Measurements from ENCODE around the gene WARS2. TPM values are rescaled to one million over a fixed set of nuclear protein-coding genes. Genes with fewer than 3 reads are reported as not detected.

The WARS2 gene
- total and polyA plus RNA-seq, 2 donors from 2014 or later: 13.9 to 14.8 TPM

- TF ChIP-seq CTCF (IDR thresholded peaks at IDR 0.05; ENCODE audit: borderline replicate concordance, extremely low read depth, insufficient read depth): no peak
- intact Hi-C loops (cut with DNase I): no loop called here
- Histone ChIP-seq H3K27me3 (ENCODE audit: control insufficient read depth, insufficient read depth, low read length) (no peaks in the 10 kb centered on the region), H3K9me3 (ENCODE audit: control insufficient read depth in 2 of 3, insufficient read depth in 1 of 3, low read length in 3 of 3) (no peaks in the 10 kb centered on the region), H3K36me3 (ENCODE audit: control insufficient read depth in 2 of 3, insufficient read depth in 3 of 3, low read length in 3 of 3) (no peaks in the 10 kb centered on the region), H3K4me1 (ENCODE audit: control insufficient read depth in 2 of 3, insufficient read depth in 2 of 3, low read depth in 1 of 3, low read length in 3 of 3) (peaks cover 0 to 7% (median 2%) of the 10 kb centered on the region in 3 donors), H3K27ac (ENCODE audit: low read depth in 2 of 2, low read length in 2 of 2) (no peak overlapping the region), H3K4me3 (ENCODE audit: low read length in 3 of 3) (no peak overlapping the region), H3K9ac (ENCODE audit: low read length in 3 of 3) (no peak overlapping the region)
- no peak for FAIRE-seq
- DNase-seq: no peak
Measured at GRCh38 chr1:119048624-119049404, 91.6 kb downstream of the WARS2 start.

- Histone ChIP-seq H3K4me3 (ENCODE audit: low read length in 3 of 3) (no peak overlapping the region), H3K9me3 (ENCODE audit: control insufficient read depth in 2 of 3, insufficient read depth in 1 of 3, low read length in 3 of 3) (no peaks in the 10 kb centered on the region), H3K9ac (ENCODE audit: low read length in 3 of 3) (no peak overlapping the region), H3K27me3 (ENCODE audit: control insufficient read depth, insufficient read depth, low read length) (no peaks in the 10 kb centered on the region), H3K27ac (ENCODE audit: low read depth in 2 of 2, low read length in 2 of 2) (no peak overlapping the region), H3K4me1 (ENCODE audit: control insufficient read depth in 2 of 3, insufficient read depth in 2 of 3, low read depth in 1 of 3, low read length in 3 of 3) (peaks cover 0 to 7% (median 2%) of the 10 kb centered on the region in 3 donors), H3K36me3 (ENCODE audit: control insufficient read depth in 2 of 3, insufficient read depth in 3 of 3, low read length in 3 of 3) (no peaks in the 10 kb centered on the region)
- DNase-seq: peak in 1 of 5 donors; percentile 0
- no peak for TF ChIP-seq CTCF (IDR thresholded peaks at IDR 0.05; ENCODE audit: borderline replicate concordance, extremely low read depth, insufficient read depth)
- FAIRE-seq: no peak
- intact Hi-C loops (cut with DNase I): no loop called here
Measured at GRCh38 chr1:119046785-119047438, 93.5 kb downstream of the WARS2 start.

- Histone ChIP-seq H3K4me1 (ENCODE audit: control insufficient read depth in 2 of 3, insufficient read depth in 2 of 3, low read depth in 1 of 3, low read length in 3 of 3) (peaks cover 0 to 7% (median 2%) of the 10 kb centered on the region in 3 donors), H3K9ac (ENCODE audit: low read length in 3 of 3) (no peak overlapping the region), H3K36me3 (ENCODE audit: control insufficient read depth in 2 of 3, insufficient read depth in 3 of 3, low read length in 3 of 3) (no peaks in the 10 kb centered on the region), H3K27ac (ENCODE audit: low read depth in 2 of 2, low read length in 2 of 2) (no peak overlapping the region), H3K4me3 (ENCODE audit: low read length in 3 of 3) (no peak overlapping the region), H3K9me3 (ENCODE audit: control insufficient read depth in 2 of 3, insufficient read depth in 1 of 3, low read length in 3 of 3) (no peaks in the 10 kb centered on the region), H3K27me3 (ENCODE audit: control insufficient read depth, insufficient read depth, low read length) (no peaks in the 10 kb centered on the region)
- DNase-seq (no peak), FAIRE-seq (no peak)
- intact Hi-C loops (cut with DNase I): no loop called here
- no peak for TF ChIP-seq CTCF (IDR thresholded peaks at IDR 0.05; ENCODE audit: borderline replicate concordance, extremely low read depth, insufficient read depth)
Measured at GRCh38 chr1:119046429-119046784, 94.0 kb downstream of the WARS2 start.
